ENCODE results near the gene CTIF. TPM values are rescaled to one million over a fixed set of nuclear protein-coding genes. Genes with fewer than 3 reads are reported as not detected.

Gene CTIF
- total and polyA plus RNA-seq, 12 donors, result 20.5 to 159 (median 57.0) TPM

GRCh38 chr18:48570313-48570712 is 31.5 kb downstream of the CTIF start:
- peak overlapping the region in 1 of 5 donors; percentile 18 for H3K27ac ChIP-seq

GRCh38 chr18:48571639-48572384 is 33.0 kb downstream of the CTIF start:
- no peak overlapping the region for H3K27ac ChIP-seq
- H3K36me3 ChIP-seq (replicated peaks in 1 of 2), result no peaks in the 10 kb centered on the region
- no peaks in the 10 kb centered on the region for H3K9me3 ChIP-seq (replicated peaks in 1 of 3)
- TF ChIP-seq CTCF (IDR thresholded peaks at IDR 0.05) (no peak), POLR2A (IDR thresholded peaks at IDR 0.05) (no peak)
- H3K27me3 ChIP-seq, result no peaks in the 10 kb centered on the region
- peaks cover 0 to 9% of the 10 kb centered on the region in 2 donors for H3K4me1 ChIP-seq (replicated peaks in 1 of 2)
- H3K4me3 ChIP-seq, result no peak overlapping the region
- intact Hi-C loops (cut with DNase I), result no loop called here
- WGBS, 4 donors, result 77 to 84% (median 80%) methylated on average over 3 of the region's 3 CpGs
- peak in 1 of 7 donors; percentile 33 for DNase-seq

More at GRCh38 chr18:48570313-48570712, 31.5 kb downstream of the CTIF start:
- H3K36me3 ChIP-seq (replicated peaks in 1 of 2), result no peaks in the 10 kb centered on the region
- intact Hi-C loops (cut with DNase I), result no loop called here
- TF ChIP-seq CTCF (IDR thresholded peaks at IDR 0.05) (no peak), POLR2A (IDR thresholded peaks at IDR 0.05) (no peak)
- 79 to 94% (median 92%) methylated on average over 6 of the region's 6 CpGs for WGBS, 4 donors
- no peak overlapping the region for H3K4me3 ChIP-seq
- no peaks in the 10 kb centered on the region for H3K27me3 ChIP-seq
- peak in 1 of 7 donors; percentile 68 for DNase-seq
- H3K4me1 ChIP-seq (replicated peaks in 1 of 2), result peaks cover 0 to 6% of the 10 kb centered on the region in 2 donors
- H3K9me3 ChIP-seq (replicated peaks in 1 of 3), result no peaks in the 10 kb centered on the region

GRCh38 chr18:48572402-48573126 is 33.7 kb downstream of the CTIF start:
- H3K4me1 ChIP-seq (replicated peaks in 1 of 2), result peaks cover 0 to 9% of the 10 kb centered on the region in 2 donors
- H3K27ac ChIP-seq, result no peak overlapping the region
- 78 to 84% (median 82%) methylated on average over 10 of the region's 10 CpGs for WGBS, 4 donors
- TF ChIP-seq CTCF (IDR thresholded peaks at IDR 0.05) (no peak), POLR2A (IDR thresholded peaks at IDR 0.05) (no peak)
- no peak for DNase-seq
- intact Hi-C loops (cut with DNase I), result no loop called here
- H3K36me3 ChIP-seq (replicated peaks in 1 of 2), result no peaks in the 10 kb centered on the region
- H3K27me3 ChIP-seq, result no peaks in the 10 kb centered on the region
- no peaks in the 10 kb centered on the region for H3K9me3 ChIP-seq (replicated peaks in 1 of 3)
- H3K4me3 ChIP-seq, result no peak overlapping the region

- Histone ChIP-seq H3K9me3 (replicated peaks in 1 of 3) (no peaks in the 10 kb centered on the region), H3K27ac (no peak overlapping the region), H3K4me3 (no peak overlapping the region), H3K4me1 (replicated peaks in 1 of 2) (peaks cover 0 to 9% of the 10 kb centered on the region in 2 donors), H3K36me3 (replicated peaks in 1 of 2) (no peaks in the 10 kb centered on the region), H3K27me3 (no peaks in the 10 kb centered on the region)
- intact Hi-C loops (cut with DNase I), result no loop called here
- TF ChIP-seq POLR2A (IDR thresholded peaks at IDR 0.05), result no peak
- no peak for TF ChIP-seq CTCF (IDR thresholded peaks at IDR 0.05)
- WGBS, 4 donors, result 78 to 92% (median 91%) methylated on average over 14 of the region's 14 CpGs
- no peak for DNase-seq
Observed at GRCh38 chr18:48573632-48574283, 34.9 kb downstream of the CTIF start.
